Heart left ventricle (tissue), 16 donors: ENCODE results near the gene CSMD2. TPM values are rescaled to one million over a fixed set of nuclear protein-coding genes. Genes with fewer than 3 reads are reported as not detected.

Source experiments
- ATAC-seq, 4 donors: fragments of 200-7000 bp; cut with Tn5 transposase; one replicate each; pipeline ENCODE4 v1.9.1; 2020 to 2022; ENCODE audit warnings: moderate library complexity in 4 of 4, mild to moderate bottlenecking in 3 of 4, moderate number of reproducible peaks in 1 of 4
- DNase-seq, 5 donors: peaks; one replicate each; pipeline ENCODE4 v3.0.0-alpha.2; 2020
- H3K27ac ChIP-seq, 12 donors: fragments of 200-600 bp; sonication (generic) in 4 of 12; one replicate each; pipeline versions ENCODE4 v1.5.0 to v1.8.0; 2016 to 2022; ENCODE audit warnings: mild to moderate bottlenecking in 2 of 12
- H3K27me3 ChIP-seq, 9 donors: fragments of 200-600 bp; sonication (generic) in 2 of 9; one replicate each; pipeline versions ENCODE4 v1.5.1 to v1.8.0; 2016 to 2022; ENCODE audit warnings: mild to moderate bottlenecking in 3 of 9
- H3K36me3 ChIP-seq, 9 donors: fragments of 200-600 bp; sonication (generic) in 2 of 9; one replicate each; pipeline versions ENCODE4 v1.5.0 to v1.8.0; 2018 to 2022; ENCODE audit warnings: mild to moderate bottlenecking in 2 of 9
- H3K4me1 ChIP-seq, 12 donors: fragments of 200-600 bp; sonication (generic) in 4 of 12; one replicate each; pipeline versions ENCODE4 v1.5.0 to v1.8.0; 2016 to 2022; ENCODE audit warnings: mild to moderate bottlenecking in 3 of 12
- H3K4me3 ChIP-seq, 12 donors: fragments of 200-600 bp; sonication (generic) in 4 of 12; one replicate each; pipeline versions ENCODE4 v1.5.0 to v1.8.0; 2017 to 2022; ENCODE audit warnings: mild to moderate bottlenecking in 9 of 12, moderate library complexity in 4 of 12
- H3K9me3 ChIP-seq, 12 donors: fragments of 200-600 bp; sonication (generic) in 4 of 12; one replicate each; pipeline versions ENCODE4 v1.5.0 to v1.8.0; 2016 to 2022; ENCODE audit warnings: mild to moderate bottlenecking in 1 of 12
- CTCF ChIP-seq, 12 donors: fragments of 200-600 bp; sonication (generic) in 4 of 12; IDR thresholded peaks; one replicate each; pipeline versions ENCODE4 v1.5.0 to v1.8.0; 2018 to 2022; ENCODE audit warnings: antibody characterized with exemption in 12 of 12, mild to moderate bottlenecking in 5 of 12
- POLR2A ChIP-seq, 2 donors: fragments of 450-650 bp; IDR thresholded peaks; one replicate each; pipeline ENCODE4 v1.6.1; 2017; ENCODE audit warnings: antibody characterized with exemption in 2 of 2, mild to moderate bottlenecking in 2 of 2, moderate library complexity in 2 of 2
- WGBS, 4 donors: extraction: QIAGEN DNeasy Blood & Tissue Kit in 2 of 4; methylation state at CpG; one replicate each; pipeline versions ENCODE4 v1.1.5 to v1.1.7; 2013 to 2018; 5-methylcytosine and 5-hydroxymethylcytosine counted together
- intact Hi-C, 10 donors: fragments of 100-400 bp; cut with DNase I; formaldehyde crosslinking; loops; one replicate each; pipeline versions ENCODE4 v1.11.1 to v1.14.2; 2022
- polyA plus RNA-seq, 2 donors: library from polyadenylated mRNA; stranded (reverse); fragments of 200-250 nt; gene quantifications; one replicate each; pipeline ENCODE4 v1.2.3, GENCODE V29; 2013
- total RNA-seq, 9 donors: library from RNA; depleted of rRNA in 2 of 9; stranded (reverse); fragments of >200 nt in 2 of 9; fragmentation: NEBNext Ultra II Directional in 3 of 9; extraction: Animal tissue kit (Norgen Biotek cat#: 25700) in 3 of 9; gene quantifications; one replicate each; pipeline versions ENCODE4 v1.1.0 to v1.2.4, GENCODE V29; 2016 to 2023
- donor health status: ischemic (EF 13 %, LVEDD 7.1; RV severe dilation, severe dysfunction).
- donor health status: healthy with polysubstance abuse.
- donor health status: DM: no; HTN: yes; CAD: no.
- donor health status: DM: no; HTN: no; CAD: no.
- donor health status: ischemic (EF 25% LVEDD 6.9; RV normal size, moderate dysfunction).
- donor health status: ischemic (EF 25% LVEDD 5.7; RV mildly dilated, moderate dysfunction).
- donor health status: healthy.
- donor health status: DM: yes; HTN: yes; CAD: no.
- donor health status: ischemic (EF 35%, LVEDD 5.7; RV mildly dilated, moderate dysfunction).
- donor health status: nonischemic (EF 11% LVEDD 7.7; RV severe dilation, severe dysfunction).
- donor health status: DM: yes; HTN: yes; CAD: no.
- donor health status: PGD.
- donor health status: ischemic (EF 29% LVEDD 5.4; RV normal size, mild dysfunction).
- donor health status: nonischemic (EF 23%, LVEDD 6.1; RV moderate dilation, normal function).

The CSMD2 gene
- total and polyA plus RNA-seq, 11 donors = 0.02 to 0.79 (median 0.22) TPM

- Histone ChIP-seq H3K4me1 (no peaks in the 10 kb centered on the region), H3K27me3 (no peaks in the 10 kb centered on the region), H3K27ac (no peak overlapping the region), H3K9me3 (peaks cover 0 to 25% (median 5%) of the 10 kb centered on the region in 12 donors), H3K36me3 (no peaks in the 10 kb centered on the region), H3K4me3 (no peak overlapping the region)
- 69 to 75% (median 72%) methylated on average over 6 of the region's 6 CpGs for WGBS, 4 donors
- ATAC-seq = no peak
- TF ChIP-seq POLR2A (IDR thresholded peaks at IDR 0.05) = no peak
- TF ChIP-seq CTCF (IDR thresholded peaks at IDR 0.05) = no peak
- no peak for DNase-seq
- intact Hi-C loops = no loop called here
Measured at GRCh38 chr1:33797849-33798248, 367.2 kb downstream of the CSMD2 start.

- intact Hi-C loops = no loop called here
Measured at GRCh38 chr1:33792651-33793050, 372.4 kb downstream of the CSMD2 start.

GRCh38 chr1:33792216-33792615 lies 372.8 kb downstream of the CSMD2 start:
- Histone ChIP-seq H3K4me3 (no peak overlapping the region), H3K9me3 (peaks cover 0 to 16% (median 4%) of the 10 kb centered on the region in 12 donors), H3K27ac (no peak overlapping the region), H3K36me3 (no peaks in the 10 kb centered on the region), H3K4me1 (no peaks in the 10 kb centered on the region), H3K27me3 (peaks cover 0 to 5% (median 0%) of the 10 kb centered on the region in 9 donors)
- TF ChIP-seq POLR2A (IDR thresholded peaks at IDR 0.05) = no peak
- no peak for TF ChIP-seq CTCF (IDR thresholded peaks at IDR 0.05)
- ATAC-seq (no peak), DNase-seq (no peak)
- WGBS, 4 donors = 57 to 76% (median 74%) methylated on average over 4 of the region's 4 CpGs
- intact Hi-C loops = no loop called here

More at GRCh38 chr1:33792651-33793050, 372.4 kb downstream of the CSMD2 start:
- Histone ChIP-seq H3K4me3 (no peak overlapping the region), H3K27me3 (peaks cover 0 to 3% (median 0%) of the 10 kb centered on the region in 9 donors), H3K9me3 (peaks cover 0 to 20% (median 5%) of the 10 kb centered on the region in 12 donors), H3K4me1 (no peaks in the 10 kb centered on the region), H3K36me3 (no peaks in the 10 kb centered on the region), H3K27ac (no peak overlapping the region)
- 57 to 66% (median 60%) methylated on average over 4 of the region's 4 CpGs for WGBS, 4 donors
- DNase-seq = no peak
- TF ChIP-seq POLR2A (IDR thresholded peaks at IDR 0.05) (no peak), CTCF (IDR thresholded peaks at IDR 0.05) (no peak)
- no peak for ATAC-seq

GRCh38 chr1:33791251-33791650 lies 373.8 kb downstream of the CSMD2 start:
- 64 to 91% (median 85%) methylated on average over 2 of the region's 2 CpGs for WGBS, 4 donors
- TF ChIP-seq POLR2A (IDR thresholded peaks at IDR 0.05) = no peak
- no peak for TF ChIP-seq CTCF (IDR thresholded peaks at IDR 0.05)
- H3K4me3 ChIP-seq = no peak overlapping the region
- no peaks in the 10 kb centered on the region for H3K36me3 ChIP-seq
- intact Hi-C loops = no loop called here
- peaks cover 0 to 5% (median 0%) of the 10 kb centered on the region in 9 donors for H3K27me3 ChIP-seq
- DNase-seq (no peak), ATAC-seq (no peak)
- peaks cover 0 to 8% (median 0%) of the 10 kb centered on the region in 12 donors for H3K9me3 ChIP-seq
- no peaks in the 10 kb centered on the region for H3K4me1 ChIP-seq
- no peak overlapping the region for H3K27ac ChIP-seq
